ENCODE results near the gene GLI1.

Gene GLI1

GRCh38 chr12:57472391-57472790 lies 12.8 kb downstream of the GLI1 start:
- Histone ChIP-seq H3K27me3 (ENCODE audit: low read depth, low read length) (peaks cover 4% of the 10 kb centered on the region), H3K4me1 (ENCODE audit: control insufficient read depth in 1 of 2, insufficient read depth in 2 of 2, low read length in 2 of 2) (peaks cover 0 to 14% of the 10 kb centered on the region in 2 donors), H3K9me3 (ENCODE audit: control insufficient read depth in 1 of 2, low read length in 2 of 2) (no peaks in the 10 kb centered on the region), H3K4me3 (ENCODE audit: low read depth in 1 of 2, low read length in 2 of 2) (no peak overlapping the region), H3K27ac (ENCODE audit: low read length) (no peak overlapping the region), H3K36me3 (ENCODE audit: control insufficient read depth in 1 of 2, insufficient read depth in 2 of 2, low read length in 2 of 2) (no peaks in the 10 kb centered on the region)

GRCh38 chr12:57473392-57473791 lies 13.8 kb downstream of the GLI1 start:
- H3K27me3 ChIP-seq (ENCODE audit: low read depth, low read length): peaks cover 4% of the 10 kb centered on the region
- H3K9me3 ChIP-seq (ENCODE audit: control insufficient read depth in 1 of 2, low read length in 2 of 2): no peaks in the 10 kb centered on the region
- H3K27ac ChIP-seq (ENCODE audit: low read length): no peak overlapping the region
- no peaks in the 10 kb centered on the region for H3K36me3 ChIP-seq (ENCODE audit: control insufficient read depth in 1 of 2, insufficient read depth in 2 of 2, low read length in 2 of 2)
- peaks cover 0 to 14% of the 10 kb centered on the region in 2 donors for H3K4me1 ChIP-seq (ENCODE audit: control insufficient read depth in 1 of 2, insufficient read depth in 2 of 2, low read length in 2 of 2)
- no peak overlapping the region for H3K4me3 ChIP-seq (ENCODE audit: low read depth in 1 of 2, low read length in 2 of 2)

- Histone ChIP-seq H3K27me3 (ENCODE audit: low read depth, low read length) (peaks cover 4% of the 10 kb centered on the region), H3K27ac (ENCODE audit: low read length) (no peak overlapping the region), H3K36me3 (ENCODE audit: control insufficient read depth in 1 of 2, insufficient read depth in 2 of 2, low read length in 2 of 2) (no peaks in the 10 kb centered on the region), H3K4me3 (ENCODE audit: low read depth in 1 of 2, low read length in 2 of 2) (no peak overlapping the region), H3K4me1 (ENCODE audit: control insufficient read depth in 1 of 2, insufficient read depth in 2 of 2, low read length in 2 of 2) (peaks cover 0 to 14% of the 10 kb centered on the region in 2 donors), H3K9me3 (ENCODE audit: control insufficient read depth in 1 of 2, low read length in 2 of 2) (no peaks in the 10 kb centered on the region)
These were observed 14.3 kb downstream of the GLI1 start for GRCh38 chr12:57473886-57474285.

- Histone ChIP-seq H3K27me3 (ENCODE audit: low read depth, low read length) (peaks cover 4% of the 10 kb centered on the region), H3K4me3 (ENCODE audit: low read depth in 1 of 2, low read length in 2 of 2) (no peak overlapping the region), H3K36me3 (ENCODE audit: control insufficient read depth in 1 of 2, insufficient read depth in 2 of 2, low read length in 2 of 2) (no peaks in the 10 kb centered on the region), H3K4me1 (ENCODE audit: control insufficient read depth in 1 of 2, insufficient read depth in 2 of 2, low read length in 2 of 2) (peaks cover 0 to 14% of the 10 kb centered on the region in 2 donors), H3K27ac (ENCODE audit: low read length) (no peak overlapping the region), H3K9me3 (ENCODE audit: control insufficient read depth in 1 of 2, low read length in 2 of 2) (no peaks in the 10 kb centered on the region)
These were observed 14.8 kb downstream of the GLI1 start for GRCh38 chr12:57474430-57474829.

- H3K27me3 ChIP-seq (ENCODE audit: low read depth, low read length): peaks cover 4% of the 10 kb centered on the region
- H3K4me1 ChIP-seq (ENCODE audit: control insufficient read depth in 1 of 2, insufficient read depth in 2 of 2, low read length in 2 of 2): peaks cover 0 to 14% of the 10 kb centered on the region in 2 donors
- peak overlapping the region in 1 of 2 donors; percentile 65 for H3K4me3 ChIP-seq (ENCODE audit: low read depth in 1 of 2, low read length in 2 of 2)
- no peaks in the 10 kb centered on the region for H3K36me3 ChIP-seq (ENCODE audit: control insufficient read depth in 1 of 2, insufficient read depth in 2 of 2, low read length in 2 of 2)
- H3K27ac ChIP-seq (ENCODE audit: low read length): no peak overlapping the region
- no peaks in the 10 kb centered on the region for H3K9me3 ChIP-seq (ENCODE audit: control insufficient read depth in 1 of 2, low read length in 2 of 2)
These were observed 15.3 kb downstream of the GLI1 start for GRCh38 chr12:57474862-57475261.

- no peaks in the 10 kb centered on the region for H3K36me3 ChIP-seq (ENCODE audit: control insufficient read depth in 1 of 2, insufficient read depth in 2 of 2, low read length in 2 of 2)
- H3K4me3 ChIP-seq (ENCODE audit: low read depth in 1 of 2, low read length in 2 of 2): peak overlapping the region; percentile 5 to 65
- no peak overlapping the region for H3K27ac ChIP-seq (ENCODE audit: low read length)
- H3K4me1 ChIP-seq (ENCODE audit: control insufficient read depth in 1 of 2, insufficient read depth in 2 of 2, low read length in 2 of 2): peaks cover 0 to 14% of the 10 kb centered on the region in 2 donors
- H3K9me3 ChIP-seq (ENCODE audit: control insufficient read depth in 1 of 2, low read length in 2 of 2): no peaks in the 10 kb centered on the region
- H3K27me3 ChIP-seq (ENCODE audit: low read depth, low read length): peaks cover 4% of the 10 kb centered on the region
These were observed 15.9 kb downstream of the GLI1 start for GRCh38 chr12:57475271-57476161.

GRCh38 chr12:57476162-57476992 lies 16.8 kb downstream of the GLI1 start:
- Histone ChIP-seq H3K36me3 (ENCODE audit: control insufficient read depth in 1 of 2, insufficient read depth in 2 of 2, low read length in 2 of 2) (no peaks in the 10 kb centered on the region), H3K9me3 (ENCODE audit: control insufficient read depth in 1 of 2, low read length in 2 of 2) (no peaks in the 10 kb centered on the region), H3K27ac (ENCODE audit: low read length) (no peak overlapping the region), H3K4me3 (ENCODE audit: low read depth in 1 of 2, low read length in 2 of 2) (peak overlapping the region; percentile 5 to 65), H3K27me3 (ENCODE audit: low read depth, low read length) (peaks cover 4% of the 10 kb centered on the region), H3K4me1 (ENCODE audit: control insufficient read depth in 1 of 2, insufficient read depth in 2 of 2, low read length in 2 of 2) (peaks cover 0 to 14% of the 10 kb centered on the region in 2 donors)

GRCh38 chr12:57476993-57477709 lies 17.6 kb downstream of the GLI1 start:
- no peak overlapping the region for H3K27ac ChIP-seq (ENCODE audit: low read length)
- peaks cover 0 to 14% of the 10 kb centered on the region in 2 donors for H3K4me1 ChIP-seq (ENCODE audit: control insufficient read depth in 1 of 2, insufficient read depth in 2 of 2, low read length in 2 of 2)
- H3K36me3 ChIP-seq (ENCODE audit: control insufficient read depth in 1 of 2, insufficient read depth in 2 of 2, low read length in 2 of 2): no peaks in the 10 kb centered on the region
- H3K4me3 ChIP-seq (ENCODE audit: low read depth in 1 of 2, low read length in 2 of 2): peak overlapping the region; percentile 5 to 65
- H3K27me3 ChIP-seq (ENCODE audit: low read depth, low read length): peaks cover 4% of the 10 kb centered on the region
- no peaks in the 10 kb centered on the region for H3K9me3 ChIP-seq (ENCODE audit: control insufficient read depth in 1 of 2, low read length in 2 of 2)

GRCh38 chr12:57477710-57478681 lies 18.4 kb downstream of the GLI1 start:
- H3K27ac ChIP-seq (ENCODE audit: low read length): peak overlapping the region; percentile 81
- H3K4me3 ChIP-seq (ENCODE audit: low read depth in 1 of 2, low read length in 2 of 2): peak overlapping the region; percentile 5 to 65
- peaks cover 0 to 14% of the 10 kb centered on the region in 2 donors for H3K4me1 ChIP-seq (ENCODE audit: control insufficient read depth in 1 of 2, insufficient read depth in 2 of 2, low read length in 2 of 2)
- no peaks in the 10 kb centered on the region for H3K9me3 ChIP-seq (ENCODE audit: control insufficient read depth in 1 of 2, low read length in 2 of 2)
- no peaks in the 10 kb centered on the region for H3K36me3 ChIP-seq (ENCODE audit: control insufficient read depth in 1 of 2, insufficient read depth in 2 of 2, low read length in 2 of 2)
- peaks cover 4% of the 10 kb centered on the region for H3K27me3 ChIP-seq (ENCODE audit: low read depth, low read length)

- Histone ChIP-seq H3K4me3 (ENCODE audit: low read depth in 1 of 2, low read length in 2 of 2) (peak overlapping the region in 1 of 2 donors; percentile 16), H3K27ac (ENCODE audit: low read length) (peak overlapping the region; percentile 81), H3K27me3 (ENCODE audit: low read depth, low read length) (peaks cover 4% of the 10 kb centered on the region), H3K9me3 (ENCODE audit: control insufficient read depth in 1 of 2, low read length in 2 of 2) (no peaks in the 10 kb centered on the region), H3K36me3 (ENCODE audit: control insufficient read depth in 1 of 2, insufficient read depth in 2 of 2, low read length in 2 of 2) (no peaks in the 10 kb centered on the region), H3K4me1 (ENCODE audit: control insufficient read depth in 1 of 2, insufficient read depth in 2 of 2, low read length in 2 of 2) (peaks cover 0 to 14% of the 10 kb centered on the region in 2 donors)
These were observed 19.4 kb downstream of the GLI1 start for GRCh38 chr12:57479043-57479375.
